HG02973 (cell line): ENCODE results near the gene ATG16L1.

Experiments
- ATAC-seq: cut with Tn5 transposase; IDR thresholded peaks from one replicate; pipeline ENCODE4 v1.9.1; 2021; ENCODE audit warnings: moderate library complexity; ENCODE audit not compliant: unreplicated experiment

The ATG16L1 gene

DNA sequence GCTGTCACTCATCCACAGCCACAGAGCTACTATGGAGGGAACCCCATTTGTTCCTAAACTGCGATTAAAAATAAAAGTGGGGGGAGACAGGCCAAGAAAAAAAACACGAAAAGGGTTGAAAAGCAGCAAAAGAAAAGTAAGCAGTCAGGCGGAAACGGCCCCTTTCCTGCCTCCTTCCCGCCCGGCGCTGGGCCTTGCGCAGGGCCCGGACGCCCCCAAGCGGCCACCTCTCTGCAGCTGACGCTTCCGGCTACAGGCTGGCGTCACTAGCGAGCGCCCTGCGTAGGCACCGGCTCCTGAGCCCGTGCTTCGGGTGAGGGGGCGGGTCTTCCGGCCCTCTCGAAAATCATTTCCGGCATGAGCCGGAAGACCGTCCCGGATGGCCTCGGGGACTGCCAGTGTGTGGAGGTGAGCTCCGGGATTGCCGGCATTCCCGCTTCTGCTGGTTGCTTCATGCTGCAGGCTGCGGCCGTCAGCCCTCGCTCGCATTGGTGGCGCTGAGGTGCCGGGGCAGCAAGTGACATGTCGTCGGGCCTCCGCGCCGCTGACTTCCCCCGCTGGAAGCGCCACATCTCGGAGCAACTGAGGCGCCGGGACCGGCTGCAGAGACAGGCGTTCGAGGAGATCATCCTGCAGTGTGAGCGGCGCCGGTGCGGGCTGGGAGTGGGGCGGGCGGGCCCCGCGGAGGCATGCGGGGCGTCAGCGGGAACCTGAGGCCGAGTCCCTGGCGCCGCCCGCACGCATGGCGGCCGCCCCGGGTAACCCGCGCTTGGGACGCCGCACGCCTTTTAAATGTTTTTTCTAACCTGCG is at the start of gene ATG16L1:
Gene ATG16L1, plus strand, starts transcription at position 368 of the 811 bp plus-strand sequence. Its CDS starts 155 bp downstream, at position 523.
- ATAC-seq = peak; percentile 93

DNA sequence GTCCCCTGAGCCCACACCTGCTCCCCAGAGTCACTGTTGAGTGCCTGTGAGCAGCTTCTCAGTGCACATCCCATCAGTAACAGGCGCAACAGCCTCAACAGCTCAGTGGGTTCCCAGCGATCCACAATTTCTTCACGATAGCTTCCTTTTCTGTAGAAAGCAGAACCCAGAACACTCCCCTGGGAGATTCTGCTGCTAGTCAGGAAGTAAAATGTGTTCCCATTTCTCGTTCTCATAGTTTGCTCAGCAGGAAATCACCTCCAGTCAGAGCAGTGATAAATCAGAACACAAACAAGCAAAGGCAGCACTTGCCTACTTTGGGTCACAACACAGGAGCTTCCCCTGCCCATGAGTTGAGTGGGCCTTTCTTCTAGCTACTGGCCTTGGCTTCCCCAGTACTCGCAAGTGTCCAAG is 48.9 kb upstream of the ATG16L1 start:
- no peak for ATAC-seq

DNA sequence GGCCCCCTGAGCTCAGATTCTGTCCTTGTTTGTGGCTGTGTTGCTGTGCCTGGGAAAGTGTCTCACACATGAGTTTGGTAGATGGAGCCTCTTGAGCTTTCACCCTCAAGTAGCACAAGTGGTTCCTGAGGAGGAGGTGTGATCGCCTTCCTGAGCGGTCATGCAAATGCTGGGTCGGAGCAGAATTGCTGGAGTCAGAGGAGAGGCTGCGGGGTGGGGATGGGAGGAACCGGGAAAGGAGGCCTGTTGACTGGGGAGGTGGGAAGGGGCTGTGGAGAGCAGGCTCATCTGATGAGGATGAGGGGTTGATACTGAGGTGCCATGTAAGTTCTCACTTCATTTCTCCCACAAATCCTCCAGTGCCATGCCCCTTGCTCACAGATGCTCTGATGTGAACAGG is 48.4 kb upstream of the ATG16L1 start:
- no peak for ATAC-seq

DNA sequence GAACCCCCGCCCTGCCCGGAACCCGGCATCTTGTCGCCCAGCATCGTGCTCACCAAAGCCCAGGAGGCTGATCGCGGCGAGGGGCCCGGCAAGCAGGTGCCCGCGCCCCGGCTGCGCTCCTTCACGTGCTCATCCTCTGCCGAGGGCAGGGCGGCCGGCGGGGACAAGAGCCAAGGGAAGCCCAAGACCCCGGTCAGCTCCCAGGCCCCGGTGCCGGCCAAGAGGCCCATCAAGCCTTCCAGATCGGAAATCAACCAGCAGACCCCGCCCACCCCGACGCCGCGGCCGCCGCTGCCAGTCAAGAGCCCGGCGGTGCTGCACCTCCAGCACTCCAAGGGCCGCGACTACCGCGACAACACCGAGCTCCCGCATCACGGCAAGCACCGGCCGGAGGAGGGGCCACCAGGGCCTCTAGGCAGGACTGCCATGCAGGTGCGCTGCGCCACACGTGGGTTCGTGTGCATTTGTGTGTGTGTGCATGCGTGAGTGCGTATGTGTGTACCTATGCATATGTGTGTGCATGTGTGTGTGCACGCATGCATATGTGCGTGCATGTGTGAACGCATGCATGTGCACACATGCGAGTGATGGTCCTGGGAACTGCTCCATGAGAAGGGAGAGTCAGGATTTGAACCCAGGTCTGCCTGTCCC is 47.1 kb upstream of the ATG16L1 start:
- no peak for ATAC-seq

DNA sequence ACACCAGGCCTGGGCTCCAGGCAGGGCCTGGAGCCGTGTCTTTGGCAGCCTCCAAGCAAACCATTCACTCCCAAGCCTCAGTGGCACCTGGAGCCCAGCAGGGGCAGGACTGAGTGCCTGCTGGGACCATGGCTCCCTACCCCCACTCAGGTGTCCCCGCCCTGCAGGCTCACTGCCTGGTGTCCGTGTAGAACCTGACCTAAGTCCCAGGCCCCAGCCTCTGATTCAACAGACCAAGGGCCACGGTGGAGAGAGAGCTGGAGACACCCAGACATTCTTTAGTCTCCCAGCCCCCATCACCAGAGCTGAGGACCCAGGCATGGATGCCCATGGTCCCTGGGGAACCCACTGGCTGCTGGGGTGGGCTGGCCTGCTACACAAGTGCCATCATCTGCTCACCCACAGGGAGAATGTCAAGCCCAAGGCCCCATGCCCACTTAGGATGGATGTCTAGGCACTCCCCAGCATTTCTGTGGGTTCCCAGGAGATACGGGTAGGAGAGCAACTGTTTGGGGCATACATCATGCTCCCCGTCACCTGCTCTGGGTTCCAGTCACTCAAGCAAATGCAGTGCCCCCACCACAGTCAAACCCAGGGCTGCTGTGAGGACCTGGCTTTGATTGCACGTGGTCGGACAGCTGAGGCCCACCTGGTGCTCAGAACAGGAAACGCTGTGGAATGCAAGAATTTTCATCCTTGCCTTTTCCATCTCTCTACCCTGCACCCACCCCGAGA is 42.9 kb upstream of the ATG16L1 start:
- no peak for ATAC-seq

DNA sequence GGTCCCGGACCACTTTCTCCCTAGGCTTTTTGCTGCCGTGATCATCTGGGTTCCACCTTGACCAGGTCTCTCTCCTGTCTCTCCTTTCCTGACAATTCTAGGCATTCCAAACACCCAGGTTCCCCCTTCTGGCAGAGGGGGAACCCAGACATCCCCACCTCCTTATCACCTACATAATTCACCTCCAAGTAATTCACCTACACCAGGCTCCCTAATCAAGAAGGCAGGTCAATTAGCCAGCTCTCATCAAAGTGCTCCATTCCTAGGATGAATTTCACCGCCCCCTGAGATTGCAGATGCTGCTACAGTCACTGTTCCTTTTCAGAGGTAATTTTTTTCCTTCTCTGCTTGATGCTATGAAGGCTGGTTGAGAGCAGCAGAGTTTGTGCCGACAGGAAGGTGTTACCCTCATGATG is 42.3 kb upstream of the ATG16L1 start:
- ATAC-seq = no peak

DNA sequence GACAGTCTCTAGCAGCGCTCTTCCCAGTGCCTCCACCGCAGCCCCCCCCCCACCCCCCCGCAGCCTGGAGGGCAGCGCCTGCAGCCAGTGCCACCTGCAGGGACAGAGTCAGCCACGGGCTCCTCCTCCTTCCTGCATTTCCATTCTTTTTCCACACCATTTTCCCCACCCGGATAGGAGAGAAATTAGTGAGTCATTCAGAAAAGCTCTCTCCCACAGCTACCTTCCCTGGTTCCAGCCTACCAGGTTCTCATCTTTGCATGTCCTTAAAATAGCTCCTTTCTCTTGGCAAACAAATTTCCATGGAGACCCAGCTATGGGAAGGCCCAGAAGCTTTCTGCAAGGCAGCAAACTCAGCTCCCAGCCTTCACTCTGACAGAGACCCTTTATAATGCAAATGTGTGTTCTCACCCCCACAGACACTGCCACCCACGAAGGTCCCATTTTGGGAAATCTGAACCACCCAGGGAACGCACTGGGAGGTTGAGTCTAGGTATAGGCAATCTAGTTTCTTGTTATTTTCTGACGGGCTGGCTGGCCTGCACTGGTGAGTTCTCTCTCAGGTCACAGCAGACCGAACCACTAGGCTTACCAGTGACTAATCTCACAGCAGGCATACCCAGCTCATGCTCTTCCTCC is 41.8 kb upstream of the ATG16L1 start:
- ATAC-seq = no peak

DNA sequence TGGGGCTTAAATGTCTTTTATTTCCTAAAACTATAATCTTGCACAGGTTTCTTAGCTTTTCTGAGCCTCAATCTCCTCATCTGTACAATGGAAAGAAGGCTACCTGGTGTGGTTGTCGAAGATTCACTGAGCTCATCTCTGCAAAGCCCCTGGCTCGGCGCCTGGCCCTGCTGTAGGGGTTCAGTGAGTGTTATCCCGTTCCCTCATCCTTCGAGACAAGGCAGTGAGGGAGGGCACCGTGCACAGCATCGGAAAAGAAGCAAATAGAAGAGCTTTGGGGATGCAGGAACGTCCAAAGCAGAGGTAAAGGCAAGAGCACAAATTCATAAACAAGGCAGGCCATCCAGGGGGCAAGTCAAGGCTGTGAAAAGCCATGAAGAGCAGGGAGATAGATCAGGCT is 41.2 kb upstream of the ATG16L1 start:
- no peak for ATAC-seq

DNA sequence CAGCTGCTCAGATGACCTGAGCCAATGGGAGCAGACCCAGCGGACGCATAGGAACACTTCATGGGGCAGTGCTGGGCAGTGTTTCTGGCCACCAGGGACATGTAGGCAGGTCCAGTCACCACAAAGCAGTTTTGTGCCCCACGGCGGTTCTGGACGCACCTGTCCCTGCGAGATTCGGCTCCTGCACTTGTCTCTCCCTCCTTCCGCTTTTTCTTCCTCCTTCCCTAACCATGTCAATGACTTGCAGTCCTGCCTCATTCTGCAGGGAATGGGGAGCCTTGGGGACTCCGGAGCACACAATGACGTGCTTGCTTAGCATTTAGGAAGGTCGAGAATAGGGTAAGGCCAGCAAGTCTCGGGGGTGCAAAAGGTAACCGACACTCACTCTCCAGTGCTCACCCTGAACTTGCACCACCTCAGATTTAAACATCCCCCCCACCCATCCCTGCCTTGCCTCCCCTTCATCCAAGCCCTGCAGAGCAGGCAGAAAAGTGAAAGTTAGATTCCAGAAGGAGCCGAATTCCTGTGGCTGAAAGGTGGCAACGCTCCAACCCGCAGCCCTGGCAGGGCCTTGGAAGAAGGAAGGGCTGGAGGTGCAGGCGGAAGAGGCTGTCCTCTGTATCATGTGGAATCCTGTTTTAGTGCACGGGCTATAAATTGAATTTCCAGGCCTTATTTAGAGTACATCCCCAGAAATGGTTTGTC is 40.5 kb upstream of the ATG16L1 start:
- ATAC-seq = no peak

DNA sequence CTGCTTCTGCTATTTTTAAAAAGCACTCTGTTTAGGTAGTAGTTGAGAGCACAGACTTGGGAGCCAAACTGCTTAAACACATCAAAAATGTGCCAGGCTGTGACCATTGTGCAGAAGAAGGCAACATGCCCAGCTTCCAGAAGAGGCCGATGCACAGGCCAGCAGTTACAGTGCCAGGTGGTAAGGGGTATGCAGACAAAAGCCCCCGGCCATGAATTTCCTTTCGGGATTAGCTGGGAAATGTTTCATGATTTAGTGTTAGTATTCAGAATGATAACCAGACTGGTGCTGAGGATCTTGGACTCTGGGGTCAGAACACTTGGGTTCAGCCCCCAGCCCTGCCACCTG is 40.0 kb upstream of the ATG16L1 start:
- no peak for ATAC-seq

DNA sequence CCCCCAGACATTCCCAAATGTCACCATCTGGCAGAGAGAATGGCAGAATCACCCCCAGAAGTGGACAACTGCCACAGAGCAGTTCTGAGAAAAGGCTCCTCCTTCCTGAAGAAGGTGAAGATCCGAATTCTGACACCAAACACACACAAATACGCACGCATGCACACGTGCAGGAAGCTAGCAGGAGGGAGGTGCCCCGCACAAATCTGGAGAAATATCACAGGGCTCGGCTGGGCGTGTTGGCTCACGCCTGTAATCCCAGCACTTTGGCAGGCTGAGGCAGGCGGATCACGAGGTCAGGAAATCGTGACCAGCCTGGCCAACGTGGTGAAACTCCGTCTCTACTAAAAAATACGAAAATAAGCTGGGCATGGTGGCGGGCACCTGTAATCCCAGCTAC is 38.5 kb upstream of the ATG16L1 start:
- ATAC-seq = no peak

DNA sequence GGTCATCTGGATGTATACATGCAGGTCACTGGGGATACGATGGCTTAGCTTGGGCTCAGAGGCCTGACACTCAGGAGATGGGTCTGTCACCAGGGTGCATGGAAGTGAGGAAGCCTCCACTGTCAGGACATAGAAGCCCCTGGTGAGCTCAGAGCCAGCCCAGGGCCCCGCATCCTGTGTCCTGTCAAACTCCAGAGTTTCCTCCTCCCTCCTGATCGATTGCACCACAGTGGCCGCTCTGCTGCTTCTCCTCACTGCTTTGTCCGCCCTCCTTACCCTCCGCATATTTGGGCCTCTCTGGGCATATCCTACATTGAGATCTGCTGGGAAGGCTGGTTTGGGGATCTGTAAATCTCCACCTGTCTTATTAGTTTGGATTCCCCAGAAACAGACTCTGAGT is 37.5 kb upstream of the ATG16L1 start:
- ATAC-seq = no peak

DNA sequence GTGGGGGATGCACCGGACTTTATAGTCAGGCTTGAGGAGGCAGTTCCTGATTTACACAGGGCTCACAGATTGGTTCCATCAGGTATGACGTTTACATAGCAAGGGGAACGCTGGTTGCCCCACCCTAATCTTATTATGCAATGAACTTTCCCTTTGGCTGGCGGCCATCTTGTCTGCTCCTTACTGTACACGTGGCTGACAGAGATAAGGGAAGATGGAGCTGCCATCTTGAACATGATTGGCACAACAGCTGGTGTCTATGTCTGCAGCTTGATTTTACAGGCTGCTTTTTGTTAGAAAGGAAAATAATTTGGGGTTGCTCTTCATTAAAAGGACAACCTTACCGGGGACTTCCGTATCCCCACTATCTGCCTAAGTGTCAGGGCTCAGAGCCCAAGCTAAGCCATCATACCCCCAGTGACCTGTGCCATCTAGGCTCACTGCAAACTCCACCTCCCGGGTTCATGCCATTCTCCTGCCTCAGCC is 33.5 kb upstream of the ATG16L1 start:
- no peak for ATAC-seq

DNA sequence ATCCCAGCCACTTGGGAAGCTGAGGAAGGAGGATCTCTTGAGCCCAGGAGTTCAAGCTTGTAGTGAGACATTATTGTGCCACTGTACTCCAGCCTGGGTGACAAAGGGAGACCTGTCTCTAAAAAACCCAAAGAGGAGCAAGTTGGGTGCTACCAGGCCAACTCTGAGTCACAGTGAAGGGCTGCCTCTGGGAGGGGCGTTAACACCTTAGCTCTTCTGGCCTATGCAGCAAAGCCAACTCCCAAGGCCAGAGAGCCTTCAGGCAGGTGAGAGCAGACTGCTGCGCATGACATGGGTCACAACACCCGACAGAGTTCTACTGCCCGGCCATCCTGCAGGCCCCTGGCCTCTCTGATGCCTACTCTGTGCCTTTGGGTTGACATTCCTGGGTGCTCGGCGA is 32.6 kb upstream of the ATG16L1 start:
- no peak for ATAC-seq

DNA sequence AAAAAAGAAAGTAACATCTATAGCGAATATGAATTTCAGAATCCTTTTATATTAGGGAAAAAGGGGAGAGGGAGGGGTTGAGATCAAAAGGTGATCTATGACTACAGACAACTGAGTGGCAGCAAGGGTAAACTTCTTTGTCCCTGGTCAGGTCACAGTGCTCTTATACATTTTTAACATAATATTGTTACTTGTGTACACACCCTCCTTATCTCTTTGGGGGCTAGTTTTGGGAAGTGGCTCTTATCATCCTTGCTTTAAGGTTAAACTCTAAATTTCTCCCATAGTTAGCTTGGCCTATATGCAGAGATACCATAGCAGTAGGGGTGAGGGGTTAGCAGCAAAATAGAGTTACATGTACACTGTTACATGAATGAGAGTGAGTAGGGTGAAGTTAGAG is 31.6 kb upstream of the ATG16L1 start:
- ATAC-seq = no peak

DNA sequence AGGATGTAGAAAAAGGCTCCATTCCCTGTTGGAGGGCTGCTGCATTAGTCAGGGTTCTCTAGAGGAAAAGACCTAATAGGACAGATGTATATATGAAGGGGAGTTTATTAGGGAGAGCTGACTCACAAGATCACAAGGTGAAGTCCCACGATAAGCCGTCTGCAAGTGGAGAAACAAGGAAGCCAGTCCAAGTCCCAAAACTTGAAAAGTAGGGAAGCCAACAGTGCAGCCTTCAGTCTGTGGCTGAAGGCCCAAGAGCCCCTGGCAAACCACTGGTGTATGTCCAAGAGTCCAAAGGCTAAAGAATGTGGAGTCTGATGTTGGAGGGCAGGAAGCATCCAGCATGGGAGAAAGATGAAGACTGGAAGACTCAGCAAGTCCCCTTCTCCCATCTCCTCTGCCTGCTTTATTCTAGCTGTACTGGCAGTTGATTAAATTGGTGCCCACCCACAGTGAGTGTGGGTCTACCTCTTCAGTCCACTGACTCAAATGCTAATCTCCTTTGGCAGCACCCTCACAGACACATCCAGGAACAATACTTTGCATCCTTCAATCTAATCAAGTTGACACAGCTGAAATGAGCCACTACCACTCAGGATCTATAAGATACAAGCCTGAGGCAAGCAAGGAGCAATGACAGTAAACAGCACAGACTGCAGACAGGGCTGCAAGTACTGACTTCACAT is 30.0 kb upstream of the ATG16L1 start:
- no peak for ATAC-seq

DNA sequence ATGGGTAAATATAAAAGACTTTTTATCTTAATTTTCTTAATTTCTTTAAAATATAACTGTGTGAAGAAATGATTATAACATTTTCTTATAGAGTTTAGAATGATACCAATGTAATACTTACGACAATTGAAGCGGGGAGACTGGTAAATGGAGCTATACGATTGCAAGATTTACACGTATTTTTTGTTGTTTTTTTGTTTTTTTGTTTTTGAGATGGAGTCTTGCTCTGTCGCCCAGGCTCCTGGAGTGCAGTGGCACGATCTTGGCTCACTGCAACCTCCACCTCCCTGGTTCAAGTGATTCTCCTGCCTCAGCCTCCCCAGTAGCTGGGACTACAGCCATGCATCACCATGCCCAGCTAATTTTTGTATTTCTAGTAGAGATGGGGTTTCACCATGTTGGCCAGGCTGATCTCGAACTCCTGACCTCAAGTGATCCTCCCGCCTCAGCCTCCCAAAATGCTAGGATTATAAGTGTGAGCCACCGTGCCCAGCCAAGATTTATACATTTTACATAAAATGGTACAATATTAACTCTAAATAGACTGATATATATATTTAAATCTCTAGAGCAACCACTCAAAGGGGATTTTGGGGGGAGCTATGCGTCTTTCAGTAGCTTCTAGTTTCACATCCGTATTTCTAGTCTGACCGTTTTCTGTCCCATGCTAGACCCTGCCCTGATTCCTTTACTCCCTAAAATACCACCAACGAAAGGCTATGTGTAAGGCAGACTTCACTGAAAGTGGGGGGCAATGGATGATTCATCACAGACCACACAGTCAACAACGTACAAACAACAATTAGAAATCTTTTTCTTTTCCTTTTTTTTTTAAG is 28.2 kb upstream of the ATG16L1 start:
- peak; percentile 69 for ATAC-seq

DNA sequence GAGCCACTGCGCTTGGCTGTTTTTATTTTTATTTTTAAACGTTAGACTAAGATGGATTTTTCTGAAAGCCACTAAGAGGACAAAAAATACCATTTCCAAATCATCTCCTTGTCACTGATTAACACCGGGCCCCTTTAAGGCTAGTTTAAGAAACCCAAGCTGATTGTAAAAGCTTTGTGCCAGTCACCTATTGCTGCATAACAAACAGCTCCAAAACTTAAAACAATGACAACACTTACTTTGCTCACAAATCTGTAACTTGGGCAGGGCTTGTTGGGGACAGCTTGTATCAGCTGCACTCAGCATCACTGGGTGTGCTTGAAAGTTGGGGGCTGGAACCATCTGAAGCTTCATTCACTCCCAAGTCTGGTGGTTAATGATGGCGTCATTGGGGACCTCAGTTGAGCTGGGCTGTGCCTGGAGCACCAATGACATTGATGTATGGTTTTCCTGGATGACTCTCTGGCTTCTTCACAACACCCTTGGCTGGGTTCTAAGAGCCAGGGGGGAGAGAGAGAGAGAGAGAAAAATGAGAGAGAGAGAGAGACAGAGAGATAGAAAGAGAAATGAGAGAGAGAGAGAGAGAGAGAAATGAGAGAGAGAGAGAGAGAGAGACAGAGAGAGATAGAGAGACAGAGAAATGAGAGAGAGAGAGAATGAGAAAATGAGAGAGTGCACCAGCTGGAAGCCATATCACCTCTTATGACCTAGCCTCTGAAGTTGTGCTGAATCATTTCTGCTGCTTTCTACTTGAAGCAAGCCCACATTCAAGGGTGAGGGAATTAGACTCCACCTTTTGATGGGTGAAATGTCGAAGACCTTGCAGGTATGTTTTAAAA is 26.0 kb upstream of the ATG16L1 start:
- ATAC-seq = no peak
